Activated T-helper 2 cell treated with anti-CD3 and anti-CD28 coated beads, Interferon-gamma antibody, Interleukin-2, Interleukin-4, amounts not matched to agents 10 μg/mL and 5 μg/mL and 100 μg/mL, durations not matched to agents 14 hours and 24 hours and 36 hours (primary cell): ENCODE measurements around the gene NCKAP5. TPM values are rescaled to one million over a fixed set of nuclear protein-coding genes. Genes with fewer than 3 reads are reported as not detected.

Source experiments
- DNase-seq: peaks from one replicate; pipeline ENCODE4 v3.0.0; 2021; ENCODE audit warnings: low spot score
- H3K27ac Mint-ChIP-seq: one replicate; pipeline ENCODE4 v1.8.0; 2021; ENCODE audit warnings: mixed read lengths
- H3K27me3 Mint-ChIP-seq: one replicate; pipeline ENCODE4 v1.8.0; 2021; ENCODE audit warnings: low read depth, mixed read lengths
- H3K36me3 Mint-ChIP-seq: one replicate; pipeline ENCODE4 v1.8.0; 2021; ENCODE audit warnings: low read depth, mixed read lengths
- H3K4me1 Mint-ChIP-seq: one replicate; pipeline ENCODE4 v1.8.0; 2021; ENCODE audit warnings: low read depth, mixed read lengths
- H3K4me3 Mint-ChIP-seq: one replicate; pipeline ENCODE4 v1.8.0; 2021; ENCODE audit warnings: low read depth, mild to moderate bottlenecking, moderate library complexity, mixed read lengths
- H3K9me3 Mint-ChIP-seq: one replicate; pipeline ENCODE4 v1.8.0; 2021; ENCODE audit warnings: mixed read lengths
- intact Hi-C: fragments of 100-400 bp; cut with micrococcal nuclease; formaldehyde crosslinking; loops from one replicate; pipeline ENCODE4 v1.15.1; 2023
- total RNA-seq: library from RNA; stranded (reverse); gene quantifications from 2 replicates; pipeline ENCODE4 v1.2.3, GENCODE V29; 2022

Gene NCKAP5
- total RNA-seq, 1 donor from 2014 or later = not detected

DNA sequence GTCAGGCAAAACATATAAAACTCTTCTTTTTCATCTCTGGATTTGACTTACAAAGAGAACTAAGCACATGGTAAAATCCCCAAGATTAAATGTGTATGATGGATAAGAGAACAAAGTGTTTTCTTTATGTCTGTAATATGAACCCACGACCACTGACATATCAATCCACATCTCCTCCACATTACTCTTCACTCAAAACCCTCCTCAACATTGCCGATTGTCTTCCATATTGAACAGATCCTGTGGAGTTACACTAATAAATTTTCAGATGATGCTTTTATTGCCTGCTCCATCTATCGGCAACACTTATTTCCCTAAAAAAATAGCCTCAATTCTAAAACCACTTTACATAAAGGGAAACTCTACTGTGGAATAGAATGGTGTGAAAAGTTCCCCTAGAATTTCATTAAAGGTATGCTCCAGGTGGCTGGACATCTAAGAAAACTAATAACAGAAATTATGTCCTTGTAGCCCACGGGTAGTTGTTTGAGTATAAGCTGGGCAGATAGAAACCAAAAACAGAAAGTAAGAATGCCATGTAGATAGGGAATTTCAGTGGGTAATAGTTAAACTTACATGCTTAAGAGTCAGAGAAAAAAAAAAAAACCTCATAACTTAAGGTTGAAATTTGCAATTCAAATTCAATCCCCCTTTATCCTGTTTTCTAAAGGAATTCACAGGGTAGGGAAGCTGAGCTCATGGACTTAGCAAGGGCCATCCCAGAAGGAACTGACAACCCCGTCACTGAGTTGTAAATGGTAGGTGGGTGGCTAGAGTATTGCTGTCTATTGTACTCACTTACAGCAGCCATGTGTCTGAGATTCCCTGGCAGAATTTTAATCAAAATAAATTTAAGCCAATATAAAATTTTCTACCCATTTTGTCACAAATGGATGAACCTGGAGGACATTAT, 592.8 kb downstream of the NCKAP5 start:
- no peak overlapping the region for H3K4me3 Mint-ChIP-seq
- H3K27me3 Mint-ChIP-seq = no peaks in the 10 kb centered on the region
- no peak overlapping the region for H3K27ac Mint-ChIP-seq
- intact Hi-C loops = loop anchor here (5.0 kb wide), 1 partner anchor 78 kb away; no protein-coding TSS in a partner anchor
- H3K36me3 Mint-ChIP-seq = no peaks in the 10 kb centered on the region
- no peak for DNase-seq
- H3K9me3 Mint-ChIP-seq = no peaks in the 10 kb centered on the region
- H3K4me1 Mint-ChIP-seq = peaks cover 2% of the 10 kb centered on the region

DNA sequence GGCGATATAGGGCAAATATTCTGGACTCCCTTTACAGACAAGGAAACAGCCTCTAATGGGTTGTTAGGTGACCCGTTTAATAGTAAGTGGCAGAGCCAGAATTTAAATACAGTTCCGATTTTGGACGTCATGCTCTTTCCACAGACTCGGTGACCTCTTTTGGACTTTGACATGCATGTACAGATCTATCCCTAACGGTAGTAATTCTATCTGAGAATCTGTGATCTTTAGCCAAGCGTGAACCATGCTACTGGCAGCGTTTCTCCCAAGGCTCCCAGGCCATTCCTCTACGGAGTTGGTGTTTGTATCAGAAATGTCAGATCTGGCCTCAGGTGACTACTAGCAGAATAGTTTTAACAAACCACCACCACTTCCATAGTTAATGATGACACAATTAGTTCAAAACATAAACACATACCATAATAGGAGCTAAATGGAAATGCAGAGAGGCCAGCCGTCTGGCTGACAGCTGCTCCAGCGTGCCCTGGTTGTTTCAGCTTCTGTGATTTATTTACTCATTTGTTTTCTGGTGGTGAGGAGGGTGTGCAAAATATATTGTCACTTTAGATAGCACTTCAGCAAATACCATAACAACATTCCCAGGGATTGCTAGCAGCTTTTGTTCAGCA, 593.7 kb downstream of the NCKAP5 start:
- Mint-ChIP-seq H3K27me3 (no peaks in the 10 kb centered on the region), H3K36me3 (no peaks in the 10 kb centered on the region), H3K9me3 (peaks cover 3% of the 10 kb centered on the region), H3K4me1 (peaks cover 1% of the 10 kb centered on the region), H3K4me3 (no peak overlapping the region), H3K27ac (no peak overlapping the region)
- no peak for DNase-seq
- intact Hi-C loops = loop anchor here (5.0 kb wide), 1 partner anchor 77 kb away; no protein-coding TSS in a partner anchor

DNA sequence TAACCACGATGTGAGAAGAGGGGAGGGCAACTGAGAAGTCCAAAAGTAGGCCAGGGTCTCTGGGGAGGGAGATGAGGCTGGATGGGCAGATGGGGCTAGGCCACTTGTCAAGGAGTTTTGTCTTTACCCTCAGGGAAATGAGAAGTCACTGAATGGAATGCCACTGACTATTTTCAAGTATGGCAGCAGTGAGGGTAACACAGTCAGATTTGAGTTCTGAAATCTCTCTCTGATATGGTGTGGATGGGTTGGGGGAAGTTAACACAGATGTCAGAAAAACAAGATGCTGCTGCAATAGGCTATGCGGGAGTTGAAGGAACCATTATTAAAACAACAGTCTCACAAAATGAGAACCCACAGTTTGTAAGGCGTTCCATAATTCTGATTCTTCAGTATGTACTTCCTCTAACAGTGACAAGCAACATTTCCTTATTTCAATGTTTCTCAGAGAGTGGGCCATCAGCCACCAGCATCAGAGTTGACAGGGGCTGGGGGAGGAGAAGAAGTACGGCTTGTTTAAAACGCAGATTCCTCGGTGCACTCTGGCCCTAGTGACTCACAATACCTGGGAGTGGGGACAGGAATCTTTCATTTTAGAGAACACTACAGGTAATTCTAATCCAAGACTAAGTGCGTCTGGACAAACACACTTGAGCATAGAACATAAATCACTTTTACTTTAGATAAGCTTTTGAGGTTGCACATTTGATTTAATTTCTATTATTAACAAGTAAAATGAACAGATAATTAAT, 596.8 kb downstream of the NCKAP5 start:
- Mint-ChIP-seq H3K9me3 (peaks cover 3% of the 10 kb centered on the region), H3K27ac (no peak overlapping the region), H3K4me3 (no peak overlapping the region), H3K36me3 (no peaks in the 10 kb centered on the region), H3K27me3 (no peaks in the 10 kb centered on the region), H3K4me1 (no peaks in the 10 kb centered on the region)
- intact Hi-C loops = no loop called here
- no peak for DNase-seq

DNA sequence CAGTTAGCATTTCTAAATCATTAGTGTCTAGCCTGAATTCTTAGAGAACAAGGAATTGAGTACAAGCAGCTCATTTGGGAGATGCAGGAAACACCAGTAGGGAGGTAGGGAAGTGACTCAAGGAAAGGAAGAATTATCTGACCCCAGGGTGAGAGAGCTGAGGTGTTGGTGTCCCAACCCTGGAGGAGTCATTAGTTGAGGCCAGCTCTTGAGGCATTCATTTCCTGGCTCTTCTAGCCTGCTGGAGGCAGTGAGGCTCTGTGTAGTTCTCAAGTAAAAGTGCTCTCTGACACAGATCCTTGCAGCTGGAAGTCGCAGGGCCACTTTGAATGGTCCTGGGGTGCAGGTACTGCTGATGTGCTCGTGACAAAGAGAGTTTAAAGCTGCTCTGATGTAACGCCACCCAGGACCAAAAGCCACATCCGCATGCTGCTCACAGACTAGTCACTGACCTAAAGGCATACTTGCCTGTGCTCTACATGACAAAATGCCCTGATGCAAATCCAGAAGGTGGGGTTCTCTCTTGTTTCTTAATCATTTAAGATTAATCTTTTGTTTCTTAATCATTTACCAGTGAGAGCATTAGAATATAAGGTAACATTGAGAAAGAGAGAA, 598.8 kb downstream of the NCKAP5 start:
- H3K9me3 Mint-ChIP-seq = peaks cover 3% of the 10 kb centered on the region
- DNase-seq = no peak

DNA sequence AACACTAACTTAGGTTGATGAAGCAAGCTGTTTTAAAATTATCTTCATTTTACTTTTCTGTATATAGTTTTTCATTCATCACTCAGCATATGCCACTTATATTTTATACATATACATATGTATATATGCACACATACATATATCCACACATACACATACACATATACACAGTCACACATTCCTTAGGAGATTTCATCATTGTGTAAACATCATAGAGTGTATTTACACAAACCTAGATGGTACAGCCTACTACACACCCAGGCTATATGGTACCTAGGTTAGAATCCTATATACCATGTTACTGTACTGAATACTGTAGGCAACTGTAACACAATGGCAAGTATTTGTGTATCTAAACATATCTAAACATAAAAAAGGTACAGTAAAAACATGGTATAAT, 602.8 kb downstream of the NCKAP5 start:
- Mint-ChIP-seq H3K9me3 (peaks cover 3% of the 10 kb centered on the region), H3K4me3 (no peak overlapping the region), H3K27me3 (no peaks in the 10 kb centered on the region), H3K4me1 (no peaks in the 10 kb centered on the region), H3K36me3 (no peaks in the 10 kb centered on the region), H3K27ac (no peak overlapping the region)
- no peak for DNase-seq
- intact Hi-C loops = no loop called here

More for the DNA sequence above, 598.8 kb downstream of the NCKAP5 start:
- H3K27ac Mint-ChIP-seq = no peak overlapping the region
- H3K4me1 Mint-ChIP-seq = no peaks in the 10 kb centered on the region
- no peak overlapping the region for H3K4me3 Mint-ChIP-seq
- intact Hi-C loops = no loop called here
- H3K27me3 Mint-ChIP-seq = no peaks in the 10 kb centered on the region
- no peaks in the 10 kb centered on the region for H3K36me3 Mint-ChIP-seq

DNA sequence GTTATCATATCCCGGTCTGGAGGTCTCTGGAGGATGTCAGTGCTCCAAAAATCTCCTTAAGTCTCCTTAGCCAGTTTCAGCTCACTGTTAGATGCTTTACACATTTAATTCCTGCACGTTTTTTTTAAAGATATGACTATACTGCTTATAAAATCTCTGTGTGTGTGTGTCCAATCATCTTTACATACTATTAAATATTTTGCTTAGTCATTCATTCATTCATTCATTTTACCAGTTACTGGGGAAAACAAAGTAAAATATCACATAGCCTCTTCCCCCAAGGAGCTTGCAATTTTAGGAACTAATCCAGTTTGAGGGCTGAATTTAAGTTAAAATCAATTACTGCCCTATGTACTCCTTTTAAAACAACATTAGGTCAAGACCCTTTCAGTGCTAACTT, 605.1 kb downstream of the NCKAP5 start:
- Mint-ChIP-seq H3K9me3 (no peaks in the 10 kb centered on the region), H3K27me3 (no peaks in the 10 kb centered on the region), H3K27ac (no peak overlapping the region), H3K4me1 (no peaks in the 10 kb centered on the region), H3K36me3 (no peaks in the 10 kb centered on the region), H3K4me3 (no peak overlapping the region)
- DNase-seq = no peak
- intact Hi-C loops = no loop called here

DNA sequence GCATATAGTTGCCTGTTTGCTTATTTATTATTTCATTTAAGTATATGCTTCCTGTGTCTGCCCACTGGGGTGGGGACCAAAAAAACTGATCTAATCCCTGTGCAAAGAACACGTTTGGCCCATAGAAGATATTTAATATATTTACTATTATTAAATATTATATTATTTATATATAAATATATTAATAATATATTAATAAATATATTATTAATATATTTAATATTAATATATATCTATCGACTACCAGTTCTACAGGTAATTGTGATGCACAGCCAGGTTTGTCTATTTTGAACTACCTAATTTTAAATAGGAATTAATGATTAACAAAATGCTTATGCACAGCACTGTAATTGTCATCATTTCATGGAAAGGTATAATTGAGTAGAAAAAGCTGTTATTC, 609.4 kb downstream of the NCKAP5 start:
- no peak for DNase-seq
- Mint-ChIP-seq H3K27me3 (no peaks in the 10 kb centered on the region), H3K9me3 (no peaks in the 10 kb centered on the region), H3K36me3 (no peaks in the 10 kb centered on the region), H3K27ac (no peak overlapping the region), H3K4me1 (no peaks in the 10 kb centered on the region), H3K4me3 (no peak overlapping the region)
- intact Hi-C loops = no loop called here

DNA sequence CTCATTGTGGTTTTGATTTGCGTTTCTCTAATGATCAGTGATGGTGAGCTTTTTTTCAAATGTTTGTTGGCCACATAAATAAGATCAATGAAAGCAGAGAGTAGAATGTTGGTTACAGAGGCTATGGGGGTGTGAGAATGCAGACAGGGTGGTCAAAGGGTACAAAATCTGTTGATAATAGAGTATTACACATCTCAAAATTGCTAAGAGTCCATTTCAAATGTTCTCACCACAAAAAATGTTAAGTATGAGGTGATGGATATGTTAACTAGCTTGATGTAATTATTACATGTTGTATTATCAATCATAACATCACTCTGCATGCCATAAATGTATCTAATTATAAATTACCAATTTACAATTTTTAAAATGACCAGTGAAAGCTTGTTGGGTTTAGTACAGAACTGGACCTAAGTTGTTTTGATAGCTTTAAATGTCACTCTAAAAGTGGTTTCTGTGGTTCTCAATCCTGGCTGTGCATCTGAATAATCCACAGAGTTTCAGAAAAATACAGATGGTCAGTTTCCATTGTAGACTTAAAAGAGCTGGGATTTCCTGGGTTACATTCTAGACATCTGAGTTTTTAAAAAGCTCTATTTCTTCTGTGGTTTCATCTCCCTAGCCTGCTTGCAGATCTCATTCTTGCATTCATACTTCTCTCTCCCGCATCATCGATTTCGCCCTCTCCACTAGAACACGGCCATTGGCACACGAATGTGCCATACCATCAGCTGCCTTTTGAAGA, 612.2 kb downstream of the NCKAP5 start:
- H3K4me3 Mint-ChIP-seq = no peak overlapping the region
- H3K36me3 Mint-ChIP-seq = no peaks in the 10 kb centered on the region
- DNase-seq = no peak
- intact Hi-C loops = no loop called here
- H3K27me3 Mint-ChIP-seq = no peaks in the 10 kb centered on the region
- H3K27ac Mint-ChIP-seq = no peak overlapping the region
- no peaks in the 10 kb centered on the region for H3K9me3 Mint-ChIP-seq
- H3K4me1 Mint-ChIP-seq = peaks cover under 1% of the 10 kb centered on the region

DNA sequence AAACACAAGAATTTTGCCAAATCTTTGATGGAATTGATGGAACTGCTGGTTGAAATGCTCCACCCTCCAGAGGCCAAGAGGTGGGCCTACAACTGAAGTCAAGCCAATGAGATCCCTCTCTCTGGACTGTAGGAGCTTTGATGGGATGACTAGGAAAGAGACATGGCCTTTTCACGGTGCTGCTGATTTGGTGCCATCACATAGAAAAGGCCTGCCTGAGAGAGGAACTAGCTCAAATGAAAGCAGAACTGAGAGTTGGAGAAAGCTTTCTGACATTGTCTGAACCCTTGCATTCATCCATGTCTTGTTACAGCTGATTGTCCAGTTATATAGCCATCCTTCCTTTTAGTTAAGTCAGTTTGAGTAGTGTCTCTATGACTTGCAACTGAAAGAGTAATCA, 614.5 kb downstream of the NCKAP5 start:
- intact Hi-C loops = no loop called here
- DNase-seq = no peak
- H3K4me3 Mint-ChIP-seq = no peak overlapping the region
- no peak overlapping the region for H3K27ac Mint-ChIP-seq
- peaks cover 3% of the 10 kb centered on the region for H3K4me1 Mint-ChIP-seq
- no peaks in the 10 kb centered on the region for H3K27me3 Mint-ChIP-seq
- H3K36me3 Mint-ChIP-seq = no peaks in the 10 kb centered on the region
- H3K9me3 Mint-ChIP-seq = no peaks in the 10 kb centered on the region

DNA sequence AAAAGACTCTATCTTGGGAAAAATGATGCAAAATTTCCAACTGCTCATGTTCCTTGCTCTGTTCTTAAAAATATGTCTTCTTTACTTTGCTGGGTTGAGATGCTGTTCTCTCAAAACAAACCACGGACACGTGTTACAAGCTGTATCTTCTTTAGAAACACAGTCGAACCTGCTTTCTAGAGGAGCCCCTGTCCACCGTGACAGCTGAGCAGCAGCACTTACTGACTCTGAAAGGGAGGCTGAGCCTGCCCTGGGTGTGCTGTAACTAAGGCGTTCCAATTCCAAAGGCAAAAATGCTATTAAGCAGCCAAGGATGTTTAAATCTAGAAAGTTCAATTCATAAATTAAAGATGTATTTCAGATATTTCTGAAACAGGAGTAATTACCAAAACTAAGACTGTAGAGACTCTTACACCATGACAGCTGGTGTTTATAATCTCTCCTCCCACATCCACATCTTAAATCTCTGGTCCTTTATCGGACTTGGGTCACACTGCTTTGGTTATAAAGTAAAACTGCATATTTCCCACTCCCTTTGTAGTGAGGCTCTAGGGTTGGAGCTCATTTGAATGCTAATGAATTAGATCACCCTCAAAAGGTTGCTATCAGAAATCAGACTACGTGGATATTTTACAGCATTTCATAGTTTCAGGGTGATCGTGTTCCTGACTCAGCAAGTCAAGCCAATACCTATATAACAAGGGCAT, 617.1 kb downstream of the NCKAP5 start:
- intact Hi-C loops = no loop called here
- Mint-ChIP-seq H3K4me3 (no peak overlapping the region), H3K36me3 (no peaks in the 10 kb centered on the region), H3K27ac (no peak overlapping the region), H3K4me1 (peaks cover 3% of the 10 kb centered on the region), H3K27me3 (no peaks in the 10 kb centered on the region), H3K9me3 (no peaks in the 10 kb centered on the region)
- no peak for DNase-seq

DNA sequence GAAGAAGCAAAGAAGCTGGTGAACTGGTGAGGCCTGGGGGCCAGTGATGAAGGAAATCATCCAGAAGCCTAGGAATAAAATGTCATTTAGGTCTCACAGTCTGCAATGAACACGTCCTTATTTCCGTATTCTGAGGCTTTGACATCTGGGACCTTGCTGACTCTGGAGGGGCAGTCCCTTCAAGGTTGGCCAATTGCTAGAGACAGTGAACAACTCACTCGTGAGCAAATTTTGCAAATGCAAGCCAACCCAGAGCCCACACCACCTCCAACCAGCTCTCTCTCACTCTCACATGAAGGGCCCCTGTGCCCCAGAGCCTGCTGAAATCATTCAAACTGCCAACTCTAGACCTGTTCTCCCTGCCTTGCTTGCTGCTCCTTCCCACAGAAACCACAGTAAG, 619.2 kb downstream of the NCKAP5 start:
- Mint-ChIP-seq H3K9me3 (no peaks in the 10 kb centered on the region), H3K27me3 (no peaks in the 10 kb centered on the region), H3K4me1 (peaks cover 3% of the 10 kb centered on the region), H3K4me3 (no peak overlapping the region), H3K27ac (no peak overlapping the region), H3K36me3 (no peaks in the 10 kb centered on the region)
- intact Hi-C loops = no loop called here
- no peak for DNase-seq
